NCI-H1436 (cell line): ENCODE results near the gene THOC6.

Experiments
- DNase-seq: peaks from one replicate; lab custom pipeline; 2025; lab: John Stamatoyannopoulos, UW

THOC6 gene

DNA sequence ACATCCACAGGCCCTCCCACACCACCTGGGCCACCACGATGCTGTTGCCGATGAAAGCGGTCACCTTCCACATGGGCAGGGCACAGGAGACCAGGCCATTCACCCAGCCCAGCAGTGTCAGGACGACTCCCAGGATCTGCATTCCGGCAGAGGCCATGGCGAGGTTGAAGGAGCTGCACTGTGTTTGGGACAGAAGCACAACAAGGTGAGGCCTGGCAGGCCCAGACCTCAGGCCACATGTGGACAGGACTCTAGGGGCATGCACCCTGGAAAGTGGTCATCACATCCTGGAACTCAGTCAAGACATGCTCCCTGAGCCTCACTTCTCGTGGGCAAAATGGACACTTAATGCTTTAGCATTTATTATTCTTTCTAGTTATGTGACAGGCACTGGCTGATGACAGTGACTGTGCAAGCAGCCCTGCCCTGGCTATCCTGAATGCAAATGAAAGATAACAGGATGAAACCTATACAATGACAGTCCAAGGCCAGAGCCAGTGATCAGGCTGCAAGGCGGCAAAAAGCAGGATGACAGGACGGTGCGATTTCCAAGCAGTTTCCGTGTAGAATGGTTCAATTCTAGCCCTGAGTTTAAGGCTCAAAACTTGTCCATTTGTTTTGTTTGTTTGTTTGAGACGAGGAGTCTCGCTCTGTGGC, 7.8 kb upstream of the THOC6 start:
- no peak for DNase-seq

DNA sequence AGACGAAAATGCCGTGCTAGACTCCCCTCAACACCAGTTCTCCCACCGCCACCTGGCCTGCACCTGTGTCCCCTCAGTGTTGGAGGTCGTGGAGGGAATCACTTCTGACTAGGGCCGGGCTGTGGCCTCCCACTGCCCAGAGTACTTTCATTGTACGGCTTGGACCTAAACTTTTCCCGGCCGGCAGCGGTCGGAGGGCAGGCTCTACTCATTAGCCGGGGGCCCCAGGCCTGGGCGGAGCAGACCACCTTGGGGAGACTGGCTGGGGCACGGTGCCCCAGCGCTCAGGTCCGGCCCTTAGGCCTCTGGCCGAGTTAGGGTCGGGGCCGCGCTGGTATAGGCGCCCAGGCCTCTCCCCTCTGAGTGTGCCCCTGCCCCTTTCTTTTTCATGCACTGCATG, 6.5 kb upstream of the THOC6 start:
- no peak for DNase-seq

DNA sequence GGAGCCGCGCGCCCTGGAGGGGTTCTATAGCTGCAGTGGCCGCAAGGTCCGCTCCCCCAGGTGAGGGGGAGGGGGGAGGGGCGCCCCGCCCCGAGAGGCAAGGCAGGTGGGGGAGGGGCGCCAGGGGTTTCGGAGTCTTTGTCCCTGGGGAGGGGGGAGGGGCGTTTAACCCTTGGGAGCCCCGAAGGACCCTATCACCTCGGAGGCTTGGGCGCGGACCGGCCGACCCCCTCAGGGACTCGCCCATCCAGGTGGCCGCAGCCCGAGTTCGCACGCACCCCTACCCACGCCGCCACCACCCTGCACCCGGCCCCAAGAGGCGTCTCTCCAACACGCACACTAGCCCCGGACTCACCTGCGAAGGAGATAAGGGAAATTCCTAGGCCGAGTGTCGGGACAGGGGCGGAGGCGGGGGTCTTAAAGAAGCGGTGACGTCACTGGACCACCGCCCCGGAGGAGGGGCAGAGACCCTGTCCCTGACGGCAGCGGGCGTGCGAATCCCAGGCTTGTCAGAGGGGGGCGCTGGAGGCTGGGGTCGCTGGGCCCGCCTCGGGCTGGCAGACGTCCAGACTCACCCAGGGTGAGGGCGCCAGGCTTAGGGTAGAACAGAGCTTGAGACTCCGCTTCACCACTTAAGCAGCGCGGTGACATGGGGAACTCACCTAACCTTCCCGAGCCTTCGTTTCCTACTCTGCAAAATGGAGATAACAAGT, 5.9 kb upstream of the THOC6 start, which contains the start of gene CLDN6:
Gene CLDN6 (minus strand): TSS at position 390 of the 713 bp plus-strand sequence. CDS start 2,162 bp downstream, outside the sequence.
- DNase-seq: no peak

- no peak for DNase-seq
Observed at GRCh38 chr16:3019594-3020246, 4.1 kb upstream of the THOC6 start.

DNA sequence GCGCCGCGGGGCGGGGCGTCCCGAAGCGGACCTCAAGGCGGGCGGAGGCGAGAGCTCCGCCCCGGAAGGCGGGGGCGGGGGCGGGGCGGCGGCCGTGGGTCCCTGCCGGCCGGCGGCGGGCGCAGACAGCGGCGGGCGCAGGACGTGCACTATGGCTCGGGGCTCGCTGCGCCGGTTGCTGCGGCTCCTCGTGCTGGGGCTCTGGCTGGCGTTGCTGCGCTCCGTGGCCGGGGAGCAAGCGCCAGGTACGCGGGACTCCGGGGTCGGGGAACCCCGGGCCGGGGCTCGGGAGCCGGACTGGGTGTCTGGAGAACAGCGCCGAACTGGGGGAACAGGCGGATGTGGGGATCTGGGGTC, 3.6 kb upstream of the THOC6 start, which contains the start of gene TNFRSF12A:
Gene TNFRSF12A (plus strand): TSS at position 122 of the 357 bp plus-strand sequence. CDS start 30 bp downstream, at position 152.
- peak; percentile 74 for DNase-seq

- no peak for DNase-seq
Observed at GRCh38 chr16:3020604-3021448, 3.0 kb upstream of the THOC6 start.

GRCh38 chr16:3021449-3022207, 2.2 kb upstream of the THOC6 start:
- DNase-seq: peak; percentile 54

GRCh38 chr16:3022208-3022683, 1.6 kb upstream of the THOC6 start:
- no peak for DNase-seq

DNA sequence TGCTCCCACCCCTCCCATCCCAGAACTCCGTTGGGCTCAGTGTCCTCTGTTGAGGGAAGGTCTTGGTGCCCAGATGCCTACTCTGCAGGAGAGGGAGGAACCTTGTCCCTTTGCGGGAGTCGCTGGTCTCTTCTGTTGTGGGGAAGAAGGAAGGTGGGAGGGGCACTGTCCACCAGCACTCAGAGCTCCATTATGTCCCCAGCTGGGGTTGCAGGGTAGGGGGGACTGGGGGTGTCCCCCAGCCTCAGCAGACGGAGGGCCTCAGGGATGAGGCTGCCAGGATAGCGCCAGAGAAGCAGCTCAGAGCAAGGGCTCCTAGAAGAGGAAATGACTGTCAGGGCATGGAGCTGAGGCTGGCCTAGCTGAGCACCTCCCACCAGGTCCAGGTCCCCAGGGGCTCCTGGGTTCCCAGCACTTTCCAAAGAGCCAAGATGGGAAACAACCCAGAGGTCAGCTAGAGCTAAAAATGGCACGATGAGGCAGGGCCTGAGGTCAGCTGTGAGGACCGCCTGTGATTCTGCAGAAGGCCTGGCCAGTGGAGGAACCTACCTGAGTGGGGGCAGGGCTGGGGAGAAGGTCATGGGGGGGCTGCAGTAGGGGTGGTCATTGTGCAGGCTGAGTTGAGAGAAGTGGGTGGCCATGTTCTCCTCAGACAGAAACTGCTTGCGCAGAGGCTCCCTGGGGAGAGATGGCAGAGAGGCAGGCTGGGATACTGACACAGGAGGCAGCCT, 986 bp upstream of the THOC6 start:
- peak; percentile 76 for DNase-seq

DNA sequence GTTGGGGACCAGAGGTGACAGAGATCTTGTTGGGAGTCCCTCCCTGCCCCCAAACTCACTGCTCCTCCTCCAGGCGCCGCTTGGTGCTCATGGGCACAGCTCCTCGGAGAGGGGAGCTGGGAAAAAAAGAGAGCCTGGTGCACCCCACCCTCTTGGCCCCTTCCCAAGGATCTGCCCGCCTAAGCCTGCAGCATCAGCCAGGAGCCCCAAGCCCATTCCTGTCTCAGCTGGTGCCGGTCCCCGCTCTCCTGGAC, 493 bp upstream of the THOC6 start:
- DNase-seq: no peak

DNA sequence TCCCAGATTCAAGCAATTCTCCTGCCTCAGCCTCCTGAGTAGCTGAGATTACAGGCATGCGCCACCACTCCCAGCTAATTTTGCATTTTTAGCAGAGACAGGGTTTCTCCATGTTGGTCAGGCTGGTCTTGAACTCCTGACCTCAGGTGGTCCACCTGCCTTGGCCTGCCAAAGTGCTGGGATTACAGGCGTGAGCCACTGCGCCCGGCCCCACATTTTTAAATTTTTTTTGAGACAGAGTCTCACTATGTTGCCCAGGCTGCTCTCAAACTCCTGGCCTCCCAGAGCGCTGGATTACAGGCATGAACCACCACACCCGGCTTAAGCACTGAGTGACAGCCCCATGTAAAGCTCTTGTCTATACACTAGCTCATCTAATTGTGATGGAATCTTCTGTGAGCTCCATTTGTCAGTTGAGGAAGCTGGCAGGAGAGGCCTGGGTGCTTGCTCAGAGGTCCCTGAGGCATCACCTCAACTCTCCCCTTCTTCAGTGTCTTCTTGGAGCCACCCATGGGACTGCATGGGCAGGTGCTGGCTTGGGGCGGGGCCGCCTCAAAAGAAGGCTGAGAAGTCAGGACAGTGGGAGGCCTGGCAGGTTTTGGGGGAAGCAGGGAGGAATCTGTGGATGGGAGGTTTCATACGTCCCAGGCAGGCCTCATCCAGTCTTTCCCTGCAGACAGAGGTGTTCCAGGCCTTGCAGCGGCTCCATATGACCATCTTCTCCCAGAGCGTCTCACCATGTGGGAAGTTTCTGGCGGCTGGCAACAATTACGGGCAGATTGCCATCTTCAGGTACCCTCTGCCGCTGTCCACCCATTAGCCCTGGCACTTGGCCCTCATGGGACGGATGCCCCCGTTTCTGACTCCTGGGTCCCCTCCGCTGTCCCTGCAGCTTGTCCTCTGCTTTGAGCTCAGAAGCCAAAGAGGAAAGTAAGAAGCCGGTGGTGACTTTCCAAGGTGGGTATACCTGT, 1.5 kb downstream of the THOC6 start:
- no peak for DNase-seq

DNA sequence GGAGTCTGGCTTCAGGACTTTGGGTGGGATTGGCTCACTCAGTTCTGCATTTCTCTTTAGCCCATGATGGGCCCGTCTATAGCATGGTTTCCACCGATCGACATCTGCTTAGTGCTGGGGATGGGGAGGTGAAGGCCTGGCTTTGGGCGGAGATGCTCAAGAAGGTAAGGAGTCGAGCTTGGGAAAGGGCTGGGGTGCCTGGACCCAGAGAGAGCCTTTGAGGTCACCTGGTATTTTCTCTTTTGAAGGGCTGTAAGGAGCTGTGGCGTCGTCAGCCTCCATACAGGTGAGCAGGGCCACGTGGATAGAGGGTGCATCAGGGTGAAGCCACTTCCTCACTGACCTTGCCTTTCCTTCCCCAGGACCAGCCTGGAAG, 2.2 kb downstream of the THOC6 start:
- no peak for DNase-seq

DNA sequence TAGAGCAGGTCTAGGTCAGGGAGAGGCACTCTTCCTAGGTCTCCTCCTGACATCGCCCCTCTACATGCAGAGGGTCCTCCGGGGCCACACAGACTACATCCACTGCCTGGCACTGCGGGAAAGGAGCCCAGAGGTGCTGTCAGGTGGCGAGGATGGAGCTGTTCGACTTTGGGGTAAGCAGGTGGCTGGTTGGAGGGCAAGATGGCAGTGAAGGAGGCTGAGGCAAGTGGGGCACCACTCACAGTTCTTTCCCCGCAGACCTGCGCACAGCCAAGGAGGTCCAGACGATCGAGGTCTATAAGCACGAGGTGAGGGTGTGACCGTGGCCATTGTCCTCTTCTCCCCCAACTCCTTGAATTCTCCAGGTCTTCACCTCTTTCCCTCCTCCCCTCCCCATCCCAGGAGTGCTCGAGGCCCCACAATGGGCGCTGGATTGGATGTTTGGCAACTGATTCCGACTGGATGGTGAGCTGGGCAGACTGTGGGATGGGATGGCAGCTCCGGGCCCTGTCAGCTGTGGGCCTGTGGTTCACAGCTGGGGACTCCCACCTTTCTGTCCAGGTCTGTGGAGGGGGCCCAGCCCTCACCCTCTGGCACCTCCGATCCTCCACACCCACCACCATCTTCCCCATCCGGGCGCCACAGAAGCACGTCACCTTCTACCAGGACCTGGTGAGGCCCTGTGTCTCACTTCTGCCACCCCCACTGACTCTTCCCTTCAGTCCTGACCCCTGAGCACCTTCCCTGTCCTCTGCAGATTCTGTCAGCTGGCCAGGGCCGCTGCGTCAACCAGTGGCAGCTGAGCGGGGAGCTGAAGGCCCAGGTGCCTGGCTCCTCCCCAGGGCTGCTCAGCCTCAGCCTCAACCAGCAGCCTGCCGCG, 3.0 kb downstream of the THOC6 start:
- no peak for DNase-seq

- no peak for DNase-seq
Observed at GRCh38 chr16:3027489-3027795, 3.6 kb downstream of the THOC6 start.

DNA sequence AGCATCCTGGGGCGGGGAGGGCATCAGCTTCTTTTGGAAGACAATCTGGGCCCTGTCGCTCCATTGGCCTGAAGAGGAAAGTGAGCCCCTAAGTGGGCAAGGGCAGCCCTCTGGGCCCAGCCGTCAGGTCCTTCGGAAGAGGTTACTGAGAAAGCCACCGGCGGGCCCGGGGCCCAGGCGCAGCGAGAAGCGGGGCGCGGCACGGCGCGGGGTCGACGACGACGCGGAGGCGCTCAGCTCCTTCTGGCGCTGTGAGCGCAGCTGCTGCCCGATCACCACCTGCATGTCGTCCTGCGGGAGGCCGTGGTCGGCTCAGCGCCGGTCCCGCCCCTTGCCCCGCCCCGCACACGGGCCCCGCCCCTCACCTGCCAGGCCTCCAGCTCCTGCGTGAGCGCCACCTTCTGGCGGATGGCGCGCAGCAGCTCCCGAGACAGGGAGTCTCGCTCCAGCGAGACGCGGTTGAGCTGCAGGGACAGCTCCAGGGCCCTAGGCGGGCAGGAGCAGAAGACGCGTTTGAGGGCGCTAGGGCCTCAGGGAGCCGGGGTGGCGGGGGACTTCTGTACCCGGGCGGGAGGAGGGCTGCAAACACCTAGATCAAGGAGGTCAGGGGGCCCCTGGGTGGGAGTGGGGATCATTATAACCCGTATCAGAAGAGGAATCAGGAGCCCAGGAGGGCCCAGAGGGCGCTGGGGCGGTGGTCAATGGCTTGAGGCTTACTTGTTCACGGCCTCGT, 4.3 kb downstream of the THOC6 start:
- peak; percentile 87 for DNase-seq

- no peak for DNase-seq
Observed at GRCh38 chr16:3028716-3029319, 5.0 kb downstream of the THOC6 start.

DNA sequence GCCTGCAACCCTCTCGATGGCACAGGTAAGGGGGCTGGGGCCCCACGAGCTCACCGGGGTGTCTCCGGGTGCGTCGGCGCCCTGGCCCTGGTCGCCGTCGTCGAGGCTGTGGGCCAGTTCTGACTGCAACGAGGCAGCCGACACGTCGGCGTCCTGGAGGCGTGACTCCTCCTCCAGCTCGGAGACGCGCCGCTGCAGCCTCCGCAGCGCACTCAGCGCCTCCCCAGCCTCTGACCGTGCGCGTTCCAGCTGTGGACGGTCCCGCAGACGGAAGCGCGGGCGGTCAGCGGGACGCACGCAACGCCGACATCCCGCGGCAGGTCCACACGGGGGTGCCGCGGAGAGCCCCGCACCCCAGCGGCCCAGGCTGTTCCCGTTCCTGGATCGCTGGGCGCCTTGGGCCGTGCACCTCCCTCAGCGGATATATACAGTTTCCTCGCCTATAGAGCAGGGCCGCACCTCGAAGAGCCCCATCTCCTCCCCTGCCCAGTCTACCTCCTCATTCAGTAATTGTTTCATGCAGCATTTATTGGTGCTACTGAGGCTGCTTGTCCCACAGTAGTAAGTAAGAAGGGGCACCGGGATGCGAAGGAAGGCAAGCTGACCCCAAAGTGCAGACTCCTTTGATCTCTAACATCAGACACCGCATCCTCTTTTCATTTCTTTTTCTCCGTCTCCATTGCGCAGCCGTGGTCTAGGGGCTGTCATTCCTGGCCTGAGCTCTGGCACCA, 5.8 kb downstream of the THOC6 start:
- peak; percentile 28 for DNase-seq
